WTC11 (cell line): ENCODE results near the gene ANO1. TPM values are rescaled to one million over a fixed set of nuclear protein-coding genes. Genes with fewer than 3 reads are reported as not detected.

ENCODE experiments used
- ATAC-seq: fragments of 200-7000 bp; cut with Tn5 transposase; 2 replicates; pipeline ENCODE4 v1.10.0; 2021; ENCODE audit warnings: mild to moderate bottlenecking, moderate library complexity
- CTCF ChIA-PET: fragments of 300-600 bp; sonication (Branson Sonifier 250); formaldehyde crosslinking; loops from one replicate; lab custom pipeline; 2021; ENCODE audit warnings: antibody characterized with exemption; lab: Charles Lee
- POLR2A ChIA-PET: fragments of 350-600 bp; sonication (Branson Sonifier 250); formaldehyde crosslinking; loops from one replicate; lab custom pipeline; 2021; ENCODE audit warnings: antibody characterized with exemption; lab: Charles Lee
- DNase-seq: peaks from one replicate; pipeline ENCODE4 v3.0.0; 2021; ENCODE audit warnings: low spot score
- H3K27ac Mint-ChIP-seq: 2 replicates; pipeline ENCODE4 v1.8.0; 2021; ENCODE audit warnings: mixed read lengths
- H3K27me3 Mint-ChIP-seq: 2 replicates; pipeline ENCODE4 v1.8.0; 2021; ENCODE audit warnings: low read depth, mild to moderate bottlenecking, moderate library complexity, mixed read lengths
- H3K36me3 Mint-ChIP-seq: 2 replicates; pipeline ENCODE4 v1.8.0; 2021; ENCODE audit warnings: mixed read lengths
- H3K4me1 Mint-ChIP-seq: 2 replicates; pipeline ENCODE4 v1.8.0; 2022; ENCODE audit warnings: mixed read lengths
- H3K4me3 Mint-ChIP-seq: 2 replicates; pipeline ENCODE4 v1.8.0; 2021; ENCODE audit warnings: mild to moderate bottlenecking, moderate library complexity, mixed read lengths
- H3K9me3 Mint-ChIP-seq: 2 replicates; pipeline ENCODE4 v1.8.0; 2021; ENCODE audit warnings: mixed read lengths
- ATF1 ChIP-seq: sonication (generic); formaldehyde crosslinking; IDR thresholded peaks from 2 replicates; pipeline ENCODE4 v1.8.1; 2023; ENCODE audit warnings: mild to moderate bottlenecking, moderate library complexity, missing genetic modification reagents
- ETV6 ChIP-seq: sonication (generic); formaldehyde crosslinking; IDR thresholded peaks from 2 replicates; pipeline ENCODE4 v1.8.1; 2022; ENCODE audit warnings: mild to moderate bottlenecking, missing genetic modification reagents
- FOXJ3 ChIP-seq: sonication (generic); formaldehyde crosslinking; IDR thresholded peaks from 2 replicates; pipeline ENCODE4 v1.9.0; 2021; ENCODE audit warnings: missing genetic modification reagents, mild to moderate bottlenecking, borderline replicate concordance
- FOXP1 ChIP-seq: sonication (generic); formaldehyde crosslinking; IDR thresholded peaks from 2 replicates; pipeline ENCODE4 v1.8.0; 2022; ENCODE audit warnings: missing genetic modification reagents, mild to moderate bottlenecking, moderate library complexity, borderline replicate concordance
- GABPB1 ChIP-seq: sonication (generic); formaldehyde crosslinking; IDR thresholded peaks from 2 replicates; pipeline ENCODE4 v1.8.1; 2023; ENCODE audit warnings: mild to moderate bottlenecking, missing genetic modification reagents
- IRF2 ChIP-seq: sonication (generic); formaldehyde crosslinking; IDR thresholded peaks from 2 replicates; pipeline ENCODE4 v1.8.0; 2022; ENCODE audit warnings: low read depth, missing genetic modification reagents, borderline replicate concordance
- NFE2L1 ChIP-seq: sonication (generic); formaldehyde crosslinking; IDR thresholded peaks from 2 replicates; pipeline ENCODE4 v1.8.1; 2023; ENCODE audit warnings: missing genetic modification reagents
- NFYB ChIP-seq: sonication (generic); formaldehyde crosslinking; conservative IDR thresholded peaks from 2 replicates; pipeline ENCODE4 v1.8.0; 2022; ENCODE audit warnings: low read depth, missing genetic modification reagents
- RORB ChIP-seq: fragments of 250-450 bp; sonication (Bioruptor Pico); IDR thresholded peaks from 2 replicates; pipeline ENCODE4 v1.9.0; 2021; ENCODE audit warnings: mild to moderate bottlenecking
- TEAD1 ChIP-seq: sonication (generic); formaldehyde crosslinking; IDR thresholded peaks from 2 replicates; pipeline ENCODE4 v1.8.0; 2022; ENCODE audit warnings: mild to moderate bottlenecking, missing genetic modification reagents
- ZBTB21 ChIP-seq: sonication (generic); formaldehyde crosslinking; IDR thresholded peaks from 2 replicates; pipeline ENCODE4 v1.8.1; 2023; ENCODE audit warnings: mild to moderate bottlenecking, missing genetic modification reagents, borderline replicate concordance
- ZNF232 ChIP-seq: sonication (generic); formaldehyde crosslinking; IDR thresholded peaks from 2 replicates; pipeline ENCODE4 v1.8.0; 2022; ENCODE audit warnings: mild to moderate bottlenecking, missing genetic modification reagents
- total RNA-seq: library from RNA; stranded (reverse); gene quantifications from 3 replicates; pipeline ENCODE4 v1.2.3, GENCODE V29; 2021
- TF ChIP-seq, protein P1 (sequence below): fragments of 200-600 bp; IDR thresholded peaks from 2 replicates; pipeline ENCODE4 v1.8.0; 2022; ENCODE audit warnings: antibody characterized with exemption
- TF ChIP-seq, protein P2 (sequence below): sonication (generic); formaldehyde crosslinking; IDR thresholded peaks from 2 replicates; pipeline ENCODE4 v1.8.1; 2022; ENCODE audit warnings: missing genetic modification reagents, borderline replicate concordance
- TF ChIP-seq, protein P3 (sequence below): sonication (generic); formaldehyde crosslinking; IDR thresholded peaks from 2 replicates; pipeline ENCODE4 v1.8.1; 2023; ENCODE audit warnings: mild to moderate bottlenecking, missing genetic modification reagents
- TF ChIP-seq, protein P4 (sequence below): sonication (generic); formaldehyde crosslinking; conservative IDR thresholded peaks from 2 replicates; pipeline ENCODE4 v1.8.1; 2023; ENCODE audit warnings: mild to moderate bottlenecking, low read depth, missing genetic modification reagents, moderate library complexity
- TF ChIP-seq, protein P5 (sequence below): sonication (generic); formaldehyde crosslinking; IDR thresholded peaks from 2 replicates; pipeline ENCODE4 v1.8.1; 2022; ENCODE audit warnings: low read depth, mild to moderate bottlenecking, moderate library complexity, missing genetic modification reagents, borderline replicate concordance
- TF ChIP-seq, protein P6 (sequence below): sonication (generic); formaldehyde crosslinking; IDR thresholded peaks from 2 replicates; pipeline ENCODE4 v1.8.1; 2023; ENCODE audit warnings: mild to moderate bottlenecking, missing genetic modification reagents, moderate library complexity
- TF ChIP-seq, protein P7 (sequence below): sonication (generic); formaldehyde crosslinking; IDR thresholded peaks from 2 replicates; pipeline ENCODE4 v1.8.0; 2022; ENCODE audit warnings: mild to moderate bottlenecking, missing genetic modification reagents
- TF ChIP-seq, protein P8 (sequence below): fragments of 250-450 bp; sonication (Bioruptor Pico); IDR thresholded peaks from 2 replicates; pipeline ENCODE4 v1.9.0; 2021; ENCODE audit warnings: mild to moderate bottlenecking

Gene ANO1
- total RNA-seq, 1 experiment from 2014 or later: 4.1 TPM

DNA sequence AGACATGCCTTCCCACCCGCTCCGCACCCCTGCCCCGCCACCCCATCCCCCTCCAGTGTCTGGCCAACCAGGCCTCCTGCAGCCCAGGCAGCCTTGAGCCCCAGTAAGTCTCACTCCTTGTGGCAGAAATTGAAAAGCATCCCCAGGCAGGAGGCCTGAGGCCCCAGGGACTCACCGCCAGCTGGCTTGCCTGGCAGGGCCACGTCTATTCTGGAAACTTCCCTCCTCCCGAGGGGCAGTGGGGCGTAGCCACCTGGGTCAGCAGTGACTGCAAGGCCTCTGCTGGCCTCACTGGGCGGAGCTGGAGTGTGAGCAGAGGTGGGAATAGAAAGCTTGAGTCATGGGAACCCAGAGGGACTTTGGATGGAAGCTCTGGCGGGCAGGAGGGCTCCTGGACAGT lies 26.3 kb downstream of the ANO1 start (continued):
- TF ChIP-seq, protein P1, sequence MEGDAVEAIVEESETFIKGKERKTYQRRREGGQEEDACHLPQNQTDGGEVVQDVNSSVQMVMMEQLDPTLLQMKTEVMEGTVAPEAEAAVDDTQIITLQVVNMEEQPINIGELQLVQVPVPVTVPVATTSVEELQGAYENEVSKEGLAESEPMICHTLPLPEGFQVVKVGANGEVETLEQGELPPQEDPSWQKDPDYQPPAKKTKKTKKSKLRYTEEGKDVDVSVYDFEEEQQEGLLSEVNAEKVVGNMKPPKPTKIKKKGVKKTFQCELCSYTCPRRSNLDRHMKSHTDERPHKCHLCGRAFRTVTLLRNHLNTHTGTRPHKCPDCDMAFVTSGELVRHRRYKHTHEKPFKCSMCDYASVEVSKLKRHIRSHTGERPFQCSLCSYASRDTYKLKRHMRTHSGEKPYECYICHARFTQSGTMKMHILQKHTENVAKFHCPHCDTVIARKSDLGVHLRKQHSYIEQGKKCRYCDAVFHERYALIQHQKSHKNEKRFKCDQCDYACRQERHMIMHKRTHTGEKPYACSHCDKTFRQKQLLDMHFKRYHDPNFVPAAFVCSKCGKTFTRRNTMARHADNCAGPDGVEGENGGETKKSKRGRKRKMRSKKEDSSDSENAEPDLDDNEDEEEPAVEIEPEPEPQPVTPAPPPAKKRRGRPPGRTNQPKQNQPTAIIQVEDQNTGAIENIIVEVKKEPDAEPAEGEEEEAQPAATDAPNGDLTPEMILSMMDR: no peak
- TF ChIP-seq, protein P2, sequence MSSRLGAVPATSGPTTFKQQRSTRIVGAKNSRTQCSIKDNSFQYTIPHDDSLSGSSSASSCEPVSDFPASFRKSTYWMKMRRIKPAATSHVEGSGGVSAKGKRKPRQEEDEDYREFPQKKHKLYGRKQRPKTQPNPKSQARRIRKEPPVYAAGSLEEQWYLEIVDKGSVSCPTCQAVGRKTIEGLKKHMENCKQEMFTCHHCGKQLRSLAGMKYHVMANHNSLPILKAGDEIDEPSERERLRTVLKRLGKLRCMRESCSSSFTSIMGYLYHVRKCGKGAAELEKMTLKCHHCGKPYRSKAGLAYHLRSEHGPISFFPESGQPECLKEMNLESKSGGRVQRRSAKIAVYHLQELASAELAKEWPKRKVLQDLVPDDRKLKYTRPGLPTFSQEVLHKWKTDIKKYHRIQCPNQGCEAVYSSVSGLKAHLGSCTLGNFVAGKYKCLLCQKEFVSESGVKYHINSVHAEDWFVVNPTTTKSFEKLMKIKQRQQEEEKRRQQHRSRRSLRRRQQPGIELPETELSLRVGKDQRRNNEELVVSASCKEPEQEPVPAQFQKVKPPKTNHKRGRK (CRISPR knock-in tag): no peak

DNA sequence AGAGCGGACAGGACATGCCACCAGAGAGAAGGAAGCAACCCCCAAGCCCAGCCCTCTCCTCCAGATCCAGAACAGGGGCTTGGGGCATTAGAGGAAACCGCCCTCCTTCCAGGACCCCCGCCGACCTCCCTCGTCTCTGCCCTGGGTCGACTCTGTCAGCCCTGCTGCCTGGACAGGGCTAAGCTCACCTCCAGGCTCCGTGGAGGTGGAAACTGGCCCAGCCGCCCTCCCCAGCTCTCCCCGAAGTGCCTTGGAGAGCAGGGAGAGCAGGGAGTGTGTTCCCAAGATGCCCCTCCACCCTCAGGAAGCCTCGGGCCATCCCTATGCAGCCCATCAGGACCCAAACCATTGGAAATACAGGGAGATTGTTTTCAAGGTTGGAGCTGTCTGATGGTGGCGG lies 26.8 kb downstream of the ANO1 start:
- H3K27me3 Mint-ChIP-seq: no peaks in the 10 kb centered on the region
- POLR2A ChIA-PET: interaction anchor here (0.6 kb wide), 1 partner anchor 12 kb away, joined by 6 read pairs; no protein-coding TSS in a partner anchor
- ATAC-seq: no peak

DNA sequence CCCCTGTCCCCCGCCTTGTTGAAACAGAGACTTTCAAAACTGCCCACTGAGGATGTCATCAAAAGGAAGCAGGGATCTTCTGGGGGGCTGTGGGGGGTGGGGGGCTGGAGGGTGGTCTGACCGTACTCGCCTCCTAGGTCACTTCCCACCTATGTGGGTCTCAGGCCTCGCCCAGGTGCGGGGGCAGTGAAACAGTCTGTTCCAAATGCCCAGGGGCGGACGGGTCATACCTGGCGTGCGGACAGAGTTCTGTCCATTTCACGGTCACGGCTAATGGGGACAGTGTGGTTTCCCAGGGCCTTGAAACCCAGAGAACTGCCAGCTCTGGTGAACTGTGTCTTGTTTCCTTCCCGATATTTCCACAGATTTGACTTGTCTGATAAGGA lies 27.2 kb downstream of the ANO1 start:
- CTCF ChIA-PET: interaction anchor here (0.8 to 1.9 kb wide), 5 partner anchors 52 to 186 kb away, joined by 3 to 10 read pairs (median 4); no protein-coding TSS in a partner anchor

More for the DNA sequence above, 26.8 kb downstream of the ANO1 start:
- TF ChIP-seq, protein P3, sequence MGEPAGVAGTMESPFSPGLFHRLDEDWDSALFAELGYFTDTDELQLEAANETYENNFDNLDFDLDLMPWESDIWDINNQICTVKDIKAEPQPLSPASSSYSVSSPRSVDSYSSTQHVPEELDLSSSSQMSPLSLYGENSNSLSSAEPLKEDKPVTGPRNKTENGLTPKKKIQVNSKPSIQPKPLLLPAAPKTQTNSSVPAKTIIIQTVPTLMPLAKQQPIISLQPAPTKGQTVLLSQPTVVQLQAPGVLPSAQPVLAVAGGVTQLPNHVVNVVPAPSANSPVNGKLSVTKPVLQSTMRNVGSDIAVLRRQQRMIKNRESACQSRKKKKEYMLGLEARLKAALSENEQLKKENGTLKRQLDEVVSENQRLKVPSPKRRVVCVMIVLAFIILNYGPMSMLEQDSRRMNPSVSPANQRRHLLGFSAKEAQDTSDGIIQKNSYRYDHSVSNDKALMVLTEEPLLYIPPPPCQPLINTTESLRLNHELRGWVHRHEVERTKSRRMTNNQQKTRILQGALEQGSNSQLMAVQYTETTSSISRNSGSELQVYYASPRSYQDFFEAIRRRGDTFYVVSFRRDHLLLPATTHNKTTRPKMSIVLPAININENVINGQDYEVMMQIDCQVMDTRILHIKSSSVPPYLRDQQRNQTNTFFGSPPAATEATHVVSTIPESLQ (CRISPR knock-in tag): no peak
- TF ChIP-seq FOXP1 (CRISPR knock-in tag) (no peak), FOXJ3 (CRISPR knock-in tag) (no peak), IRF2 (CRISPR knock-in tag) (no peak), NFYB (CRISPR knock-in tag) (no peak), ZNF232 (CRISPR knock-in tag) (no peak), RORB (CRISPR knock-in tag) (no peak)
- TF ChIP-seq, protein P4, sequence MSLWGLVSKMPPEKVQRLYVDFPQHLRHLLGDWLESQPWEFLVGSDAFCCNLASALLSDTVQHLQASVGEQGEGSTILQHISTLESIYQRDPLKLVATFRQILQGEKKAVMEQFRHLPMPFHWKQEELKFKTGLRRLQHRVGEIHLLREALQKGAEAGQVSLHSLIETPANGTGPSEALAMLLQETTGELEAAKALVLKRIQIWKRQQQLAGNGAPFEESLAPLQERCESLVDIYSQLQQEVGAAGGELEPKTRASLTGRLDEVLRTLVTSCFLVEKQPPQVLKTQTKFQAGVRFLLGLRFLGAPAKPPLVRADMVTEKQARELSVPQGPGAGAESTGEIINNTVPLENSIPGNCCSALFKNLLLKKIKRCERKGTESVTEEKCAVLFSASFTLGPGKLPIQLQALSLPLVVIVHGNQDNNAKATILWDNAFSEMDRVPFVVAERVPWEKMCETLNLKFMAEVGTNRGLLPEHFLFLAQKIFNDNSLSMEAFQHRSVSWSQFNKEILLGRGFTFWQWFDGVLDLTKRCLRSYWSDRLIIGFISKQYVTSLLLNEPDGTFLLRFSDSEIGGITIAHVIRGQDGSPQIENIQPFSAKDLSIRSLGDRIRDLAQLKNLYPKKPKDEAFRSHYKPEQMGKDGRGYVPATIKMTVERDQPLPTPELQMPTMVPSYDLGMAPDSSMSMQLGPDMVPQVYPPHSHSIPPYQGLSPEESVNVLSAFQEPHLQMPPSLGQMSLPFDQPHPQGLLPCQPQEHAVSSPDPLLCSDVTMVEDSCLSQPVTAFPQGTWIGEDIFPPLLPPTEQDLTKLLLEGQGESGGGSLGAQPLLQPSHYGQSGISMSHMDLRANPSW (CRISPR knock-in tag): no peak
- DNase-seq: no peak
- Mint-ChIP-seq H3K27ac (peak overlapping the region; percentile 68; the same call in 1 of the 2 replicates), H3K4me3 (no peak overlapping the region), H3K9me3 (no peaks in the 10 kb centered on the region), H3K4me1 (peaks cover 13% of the 10 kb centered on the region), H3K36me3 (no peaks in the 10 kb centered on the region)
- CTCF ChIA-PET: interaction anchor here (0.8 to 1.9 kb wide), 5 partner anchors 53 to 186 kb away, joined by 3 to 10 read pairs (median 4); no protein-coding TSS in a partner anchor

More for the DNA sequence above, 27.2 kb downstream of the ANO1 start:
- H3K27me3 Mint-ChIP-seq: no peaks in the 10 kb centered on the region
- DNase-seq (no peak), ATAC-seq (no peak)
- POLR2A ChIA-PET: no interaction called here
- H3K36me3 Mint-ChIP-seq: no peaks in the 10 kb centered on the region
- H3K4me3 Mint-ChIP-seq: no peak overlapping the region
- H3K27ac Mint-ChIP-seq: no peak overlapping the region
- TF ChIP-seq, protein P5, sequence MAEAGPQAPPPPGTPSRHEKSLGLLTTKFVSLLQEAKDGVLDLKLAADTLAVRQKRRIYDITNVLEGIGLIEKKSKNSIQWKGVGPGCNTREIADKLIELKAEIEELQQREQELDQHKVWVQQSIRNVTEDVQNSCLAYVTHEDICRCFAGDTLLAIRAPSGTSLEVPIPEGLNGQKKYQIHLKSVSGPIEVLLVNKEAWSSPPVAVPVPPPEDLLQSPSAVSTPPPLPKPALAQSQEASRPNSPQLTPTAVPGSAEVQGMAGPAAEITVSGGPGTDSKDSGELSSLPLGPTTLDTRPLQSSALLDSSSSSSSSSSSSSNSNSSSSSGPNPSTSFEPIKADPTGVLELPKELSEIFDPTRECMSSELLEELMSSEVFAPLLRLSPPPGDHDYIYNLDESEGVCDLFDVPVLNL (CRISPR knock-in tag): no peak
- no peak for TF ChIP-seq NFE2L1 (CRISPR knock-in tag)
- TF ChIP-seq GABPB1 (CRISPR knock-in tag): no peak
- TF ChIP-seq ZBTB21: no peak
- TF ChIP-seq, protein P6, sequence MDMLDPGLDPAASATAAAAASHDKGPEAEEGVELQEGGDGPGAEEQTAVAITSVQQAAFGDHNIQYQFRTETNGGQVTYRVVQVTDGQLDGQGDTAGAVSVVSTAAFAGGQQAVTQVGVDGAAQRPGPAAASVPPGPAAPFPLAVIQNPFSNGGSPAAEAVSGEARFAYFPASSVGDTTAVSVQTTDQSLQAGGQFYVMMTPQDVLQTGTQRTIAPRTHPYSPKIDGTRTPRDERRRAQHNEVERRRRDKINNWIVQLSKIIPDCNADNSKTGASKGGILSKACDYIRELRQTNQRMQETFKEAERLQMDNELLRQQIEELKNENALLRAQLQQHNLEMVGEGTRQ: no peak
- TF ChIP-seq, protein P7, sequence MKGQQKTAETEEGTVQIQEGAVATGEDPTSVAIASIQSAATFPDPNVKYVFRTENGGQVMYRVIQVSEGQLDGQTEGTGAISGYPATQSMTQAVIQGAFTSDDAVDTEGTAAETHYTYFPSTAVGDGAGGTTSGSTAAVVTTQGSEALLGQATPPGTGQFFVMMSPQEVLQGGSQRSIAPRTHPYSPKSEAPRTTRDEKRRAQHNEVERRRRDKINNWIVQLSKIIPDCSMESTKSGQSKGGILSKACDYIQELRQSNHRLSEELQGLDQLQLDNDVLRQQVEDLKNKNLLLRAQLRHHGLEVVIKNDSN: no peak
- TF ChIP-seq ATF1 (CRISPR knock-in tag): no peak
- TF ChIP-seq, protein P8, sequence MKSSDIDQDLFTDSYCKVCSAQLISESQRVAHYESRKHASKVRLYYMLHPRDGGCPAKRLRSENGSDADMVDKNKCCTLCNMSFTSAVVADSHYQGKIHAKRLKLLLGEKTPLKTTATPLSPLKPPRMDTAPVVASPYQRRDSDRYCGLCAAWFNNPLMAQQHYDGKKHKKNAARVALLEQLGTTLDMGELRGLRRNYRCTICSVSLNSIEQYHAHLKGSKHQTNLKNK (CRISPR knock-in tag): no peak
- no peak for TF ChIP-seq TEAD1 (CRISPR knock-in tag)
- TF ChIP-seq ETV6 (CRISPR knock-in tag): no peak
- peaks cover 13% of the 10 kb centered on the region for H3K4me1 Mint-ChIP-seq
- H3K9me3 Mint-ChIP-seq: no peaks in the 10 kb centered on the region
